ENCODE results near the gene FXYD3. TPM values are rescaled to one million over a fixed set of nuclear protein-coding genes. Genes with fewer than 3 reads are reported as not detected.

Gene FXYD3
- total RNA-seq, 2 donors from 2014 or later: 365 to 1,352 TPM

- Histone ChIP-seq H3K9me3 (no peaks in the 10 kb centered on the region), H3K27ac (no peak overlapping the region), H3K4me1 (replicated peaks) (no peaks in the 10 kb centered on the region), H3K36me3 (no peaks in the 10 kb centered on the region), H3K27me3 (replicated peaks; ENCODE audit: insufficient read depth) (no peaks in the 10 kb centered on the region), H3K4me3 (no peak overlapping the region)
- TF ChIP-seq CTCF (IDR thresholded peaks at IDR 0.05): no peak
- no peak for TF ChIP-seq POLR2A (IDR thresholded peaks at IDR 0.05)
- no peak for TF ChIP-seq POLR2AphosphoS5 (IDR thresholded peaks at IDR 0.05)
- 85% methylated on average over 30 of the region's 30 CpGs for WGBS
- no peak for DNase-seq (ENCODE audit: low spot score)
- intact Hi-C loops (cut with DNase I): no loop called here
Measured at GRCh38 chr19:35105411-35106290, 10.0 kb upstream of the FXYD3 start.

- DNase-seq (ENCODE audit: low spot score): no peak
- intact Hi-C loops (cut with DNase I): no loop called here
- WGBS: 87% methylated on average over 9 of the region's 9 CpGs
- Histone ChIP-seq H3K36me3 (no peaks in the 10 kb centered on the region), H3K27ac (no peak overlapping the region), H3K4me3 (no peak overlapping the region), H3K27me3 (replicated peaks; ENCODE audit: insufficient read depth) (no peaks in the 10 kb centered on the region), H3K4me1 (replicated peaks) (no peaks in the 10 kb centered on the region), H3K9me3 (no peaks in the 10 kb centered on the region)
- TF ChIP-seq CTCF (IDR thresholded peaks at IDR 0.05) (no peak), POLR2AphosphoS5 (IDR thresholded peaks at IDR 0.05) (no peak)
Measured at GRCh38 chr19:35106291-35106583, 9.4 kb upstream of the FXYD3 start.

GRCh38 chr19:35106898-35107541 is 8.6 kb upstream of the FXYD3 start:
- H3K4me3 ChIP-seq: no peak overlapping the region
- H3K4me1 ChIP-seq (replicated peaks): no peaks in the 10 kb centered on the region
- H3K36me3 ChIP-seq: no peaks in the 10 kb centered on the region
- TF ChIP-seq POLR2AphosphoS5 (IDR thresholded peaks at IDR 0.05) (no peak), CTCF (IDR thresholded peaks at IDR 0.05) (no peak), POLR2A (IDR thresholded peaks at IDR 0.05) (no peak)
- WGBS: 29% methylated on average over 2 of the region's 2 CpGs
- H3K27ac ChIP-seq: no peak overlapping the region
- no peaks in the 10 kb centered on the region for H3K27me3 ChIP-seq (replicated peaks; ENCODE audit: insufficient read depth)
- DNase-seq (ENCODE audit: low spot score): no peak
- intact Hi-C loops (cut with DNase I): no loop called here
- no peaks in the 10 kb centered on the region for H3K9me3 ChIP-seq

GRCh38 chr19:35107545-35107944 is 8.1 kb upstream of the FXYD3 start:
- Histone ChIP-seq H3K9me3 (no peaks in the 10 kb centered on the region), H3K4me3 (no peak overlapping the region), H3K27ac (no peak overlapping the region), H3K36me3 (no peaks in the 10 kb centered on the region), H3K27me3 (replicated peaks; ENCODE audit: insufficient read depth) (no peaks in the 10 kb centered on the region), H3K4me1 (replicated peaks) (no peaks in the 10 kb centered on the region)
- TF ChIP-seq CTCF (IDR thresholded peaks at IDR 0.05) (no peak), POLR2A (IDR thresholded peaks at IDR 0.05) (peak; percentile 35), POLR2AphosphoS5 (IDR thresholded peaks at IDR 0.05) (peak; percentile 58)
- intact Hi-C loops (cut with DNase I): no loop called here
- 42% methylated on average over 5 of the region's 5 CpGs for WGBS
- DNase-seq (ENCODE audit: low spot score): no peak

- intact Hi-C loops (cut with DNase I): no loop called here
- no peaks in the 10 kb centered on the region for H3K27me3 ChIP-seq (replicated peaks; ENCODE audit: insufficient read depth)
- H3K4me3 ChIP-seq: no peak overlapping the region
- no peaks in the 10 kb centered on the region for H3K4me1 ChIP-seq (replicated peaks)
- 94% methylated on average over 11 of the region's 11 CpGs for WGBS
- DNase-seq (ENCODE audit: low spot score): no peak
- H3K9me3 ChIP-seq: no peaks in the 10 kb centered on the region
- no peak overlapping the region for H3K27ac ChIP-seq
- TF ChIP-seq POLR2A (IDR thresholded peaks at IDR 0.05): no peak
- TF ChIP-seq CTCF (IDR thresholded peaks at IDR 0.05): no peak
- TF ChIP-seq POLR2AphosphoS5 (IDR thresholded peaks at IDR 0.05): no peak
- H3K36me3 ChIP-seq: no peaks in the 10 kb centered on the region
Measured at GRCh38 chr19:35108730-35109129, 6.9 kb upstream of the FXYD3 start.

Measured in prostate gland (tissue), 2 donors.